GM18508 (cell line): ENCODE measurements around the gene ZNRF3.
"Not testable (repeated sequence)": the region's sequence is repeated elsewhere in the genome, so short reads cannot be mapped to it uniquely, and the experiment has no call there.

Source experiments
- ATAC-seq: cut with Tn5 transposase; IDR thresholded peaks from one replicate; pipeline ENCODE4 v1.9.1; 2021; ENCODE audit warnings: moderate number of reproducible peaks; ENCODE audit not compliant: insufficient read depth, unreplicated experiment

The ZNRF3 gene

GRCh38 chr22:28883917-28884746 lies 760 bp downstream of the ZNRF3 start:
- ATAC-seq = no peak

- no peak for ATAC-seq
Measured at GRCh38 chr22:28884747-28885350, 1.5 kb downstream of the ZNRF3 start.

DNA sequence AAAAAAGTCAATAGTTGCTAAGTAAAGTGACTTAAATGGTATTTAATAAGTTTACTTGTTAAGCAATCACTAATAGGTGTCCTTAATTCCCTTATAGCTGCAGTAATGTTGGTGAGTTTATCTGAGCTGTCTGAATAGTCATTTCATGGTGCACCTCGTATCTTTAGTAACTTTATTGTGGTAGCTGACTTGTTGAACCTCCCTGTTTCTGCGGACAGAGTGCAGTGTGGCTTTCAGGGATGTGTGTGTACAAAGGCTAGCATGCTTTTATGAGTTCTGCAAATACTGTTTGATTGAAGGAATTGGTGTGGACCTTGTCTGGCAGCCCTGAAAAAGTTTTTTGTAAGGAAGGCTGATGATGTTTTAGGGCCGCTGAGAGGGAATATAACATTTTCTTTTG lies 2.6 kb downstream of the ZNRF3 start:
- ATAC-seq = no peak

DNA sequence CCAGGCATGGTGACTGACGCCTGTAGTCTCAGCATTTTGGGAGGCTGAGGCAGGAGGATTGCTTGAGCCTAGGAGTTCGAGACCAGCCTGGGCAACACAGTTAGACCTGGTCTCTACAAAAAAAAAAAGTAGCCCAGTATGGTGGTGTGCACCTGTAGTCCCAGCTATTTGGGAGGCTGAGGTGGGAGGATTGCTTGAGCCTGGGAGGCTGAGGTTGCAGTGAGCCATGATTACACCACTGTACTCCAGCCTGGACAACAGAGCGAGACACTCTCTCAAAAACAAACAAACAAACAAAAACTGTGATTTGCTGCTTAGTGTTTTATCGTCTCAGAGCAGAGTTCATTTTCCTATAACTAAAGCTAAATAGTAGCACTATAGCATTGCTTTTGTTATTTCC lies 3.3 kb downstream of the ZNRF3 start:
- not testable (repeated sequence) for ATAC-seq

DNA sequence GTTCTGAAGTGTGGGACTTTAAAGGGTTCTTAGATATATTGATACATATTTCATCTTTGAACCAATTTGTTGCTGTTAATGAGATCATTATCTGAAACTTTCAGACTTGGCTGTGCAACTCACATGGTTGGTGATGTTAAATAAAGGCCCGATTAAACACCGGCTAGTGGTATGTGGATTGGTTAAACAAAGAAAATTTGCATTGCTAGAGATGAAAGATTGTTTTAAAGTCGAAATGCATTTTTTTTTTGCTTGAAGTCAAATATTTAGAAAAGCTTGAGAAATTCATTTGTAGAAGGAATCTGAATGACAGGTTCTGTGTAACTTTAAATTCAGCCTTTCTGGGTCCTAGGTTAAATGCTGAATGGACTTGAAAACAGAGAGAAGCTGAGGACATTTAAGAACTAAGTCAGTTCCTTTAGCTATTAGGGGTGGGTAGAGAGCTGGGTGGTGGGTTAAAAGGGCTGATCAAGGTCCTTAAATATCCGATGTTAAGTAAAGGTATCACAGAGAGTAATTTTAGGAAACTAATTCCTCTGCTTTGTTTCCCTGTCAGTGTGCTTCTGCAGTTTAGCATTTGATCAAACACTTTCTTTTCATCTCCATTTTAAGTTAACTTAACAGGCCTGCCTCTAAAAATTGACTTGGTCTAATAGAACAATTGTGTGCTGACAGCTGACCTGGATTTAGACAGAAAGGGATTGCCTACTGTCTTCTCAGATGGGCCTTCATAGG lies 4.5 kb downstream of the ZNRF3 start:
- no peak for ATAC-seq

DNA sequence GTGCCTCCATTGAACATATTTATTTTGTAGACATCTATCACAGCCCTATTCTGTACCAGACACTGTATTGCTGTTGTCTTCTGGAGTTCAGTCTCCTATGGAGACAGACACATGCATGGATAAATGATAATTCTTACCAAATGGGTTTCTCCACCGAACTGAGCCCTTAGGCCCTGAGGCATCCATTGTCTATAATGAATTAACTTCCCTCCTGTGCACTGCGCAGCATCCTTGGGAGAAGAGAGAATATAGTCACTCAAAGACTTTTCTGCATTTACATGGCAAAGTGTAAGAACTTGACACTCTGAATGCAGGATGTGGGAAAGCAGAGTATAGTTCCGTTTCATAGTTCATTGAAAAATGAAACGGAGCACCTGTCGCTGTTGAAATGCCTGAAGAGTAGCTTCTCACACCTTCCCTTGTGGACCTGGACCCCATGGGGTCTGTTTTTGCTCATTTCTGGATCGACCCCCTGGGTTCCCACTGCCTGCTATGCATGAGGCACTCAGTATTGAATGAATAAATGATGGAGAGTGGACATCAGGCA lies 6.2 kb downstream of the ZNRF3 start:
- ATAC-seq = no peak

DNA sequence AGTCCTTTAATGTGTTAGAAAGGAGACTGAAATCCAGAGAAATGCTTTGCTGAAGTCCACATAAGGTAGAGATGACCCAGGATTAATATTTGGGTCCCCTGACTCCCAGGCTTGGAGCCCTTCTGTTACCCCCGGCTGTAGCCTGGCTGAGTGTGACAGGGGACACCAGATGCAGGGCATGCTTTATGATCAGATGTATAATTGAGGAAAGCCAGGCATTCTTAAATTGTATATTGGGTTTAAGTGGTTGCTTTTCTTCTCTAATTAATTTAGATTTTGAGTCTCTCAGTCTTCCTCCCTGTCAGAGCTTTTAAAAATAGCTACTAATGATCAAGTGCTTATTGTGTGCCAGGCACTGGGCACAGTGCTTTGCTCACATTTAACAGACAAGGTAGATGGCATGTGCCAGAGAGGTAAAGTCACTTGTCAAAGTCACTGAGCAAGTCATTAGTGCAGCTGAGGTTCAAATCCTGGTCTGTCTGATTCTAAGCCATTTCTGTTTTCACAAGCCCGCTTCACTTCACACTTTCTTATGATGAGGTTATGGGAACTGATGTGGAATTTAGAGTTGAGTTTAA lies 7.9 kb downstream of the ZNRF3 start:
- no peak for ATAC-seq

- ATAC-seq = no peak
Measured at GRCh38 chr22:28892175-28892731, 8.9 kb downstream of the ZNRF3 start.

DNA sequence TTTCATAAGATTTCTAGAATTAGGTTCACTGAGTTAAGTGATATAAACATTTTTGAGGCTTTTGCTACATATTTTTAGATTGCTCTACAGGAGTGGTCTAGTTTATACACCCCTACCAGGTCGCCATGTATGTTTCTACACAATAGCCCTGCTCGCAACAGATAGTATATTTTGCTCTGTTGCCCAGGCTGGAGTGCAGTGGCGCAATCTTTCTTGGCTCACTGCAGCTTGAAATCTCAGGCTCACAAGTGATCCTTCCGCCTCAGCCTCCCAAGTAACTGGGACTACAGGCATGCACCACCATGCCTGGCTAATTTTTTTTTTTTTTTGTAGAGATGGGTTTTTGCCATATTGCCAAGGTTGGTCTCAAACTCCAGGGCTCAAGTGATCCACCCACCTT lies 10.4 kb downstream of the ZNRF3 start:
- ATAC-seq = no peak

- ATAC-seq = no peak
Measured at GRCh38 chr22:28894334-28894733, 11.0 kb downstream of the ZNRF3 start.

DNA sequence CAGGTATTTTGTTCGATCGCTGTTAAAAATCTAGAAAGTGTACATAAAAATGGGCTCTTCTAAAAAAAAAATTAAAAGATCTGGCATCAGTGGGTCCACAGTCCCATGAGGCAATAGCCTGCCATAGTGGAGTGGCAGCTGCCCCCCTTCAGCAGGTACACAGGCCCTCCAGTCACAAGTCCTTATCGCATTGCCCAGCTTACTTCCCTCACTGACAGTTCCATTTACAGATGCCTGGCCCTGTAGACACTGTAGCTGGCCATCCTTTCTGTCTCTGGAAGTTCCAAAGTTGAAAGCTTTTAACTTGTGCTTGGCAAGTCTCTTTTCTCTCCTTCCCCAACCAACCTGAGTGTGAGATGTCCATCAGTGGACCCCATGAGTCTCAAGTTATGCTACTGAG lies 11.4 kb downstream of the ZNRF3 start:
- no peak for ATAC-seq

DNA sequence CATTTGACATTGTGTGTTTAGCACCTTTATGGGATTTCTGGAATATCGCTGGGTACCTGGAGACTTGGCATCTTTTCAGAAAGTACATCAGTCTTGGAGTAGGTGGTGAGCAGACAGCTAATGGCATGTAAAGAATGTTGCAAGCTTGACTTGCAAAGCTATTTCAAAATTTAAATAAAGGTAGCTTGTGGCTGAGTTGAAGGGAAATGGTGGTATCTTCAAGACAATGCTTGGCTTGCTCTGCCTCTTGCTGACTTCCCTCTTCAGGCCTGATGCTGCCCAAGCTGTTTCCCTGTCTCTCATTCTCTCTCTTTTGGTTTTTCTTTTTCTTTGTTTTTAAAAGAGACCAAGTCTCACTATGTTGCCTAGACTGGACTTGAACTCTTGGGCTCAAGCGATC lies 13.2 kb downstream of the ZNRF3 start:
- no peak for ATAC-seq

DNA sequence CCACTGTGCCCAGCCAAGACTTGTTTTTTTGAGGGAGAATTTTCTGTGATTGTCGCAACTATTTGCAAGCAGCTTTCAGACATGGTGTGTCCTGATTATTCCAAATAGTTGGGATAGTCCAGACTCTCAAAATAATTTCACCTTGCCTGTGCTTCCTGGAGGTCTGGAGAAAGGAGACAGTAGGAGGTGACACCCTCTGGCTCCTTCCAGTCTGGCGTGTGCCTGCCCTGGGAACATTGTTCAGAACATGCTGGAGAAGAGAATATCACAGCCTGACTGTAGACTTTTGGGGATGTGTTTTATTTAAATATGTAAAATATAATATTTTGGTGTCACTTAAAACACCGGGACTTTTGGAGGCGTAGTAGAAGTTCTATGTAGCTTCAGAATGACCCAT lies 14.9 kb downstream of the ZNRF3 start:
- no peak for ATAC-seq

GRCh38 chr22:28899199-28899853 lies 16.0 kb downstream of the ZNRF3 start:
- ATAC-seq = no peak

DNA sequence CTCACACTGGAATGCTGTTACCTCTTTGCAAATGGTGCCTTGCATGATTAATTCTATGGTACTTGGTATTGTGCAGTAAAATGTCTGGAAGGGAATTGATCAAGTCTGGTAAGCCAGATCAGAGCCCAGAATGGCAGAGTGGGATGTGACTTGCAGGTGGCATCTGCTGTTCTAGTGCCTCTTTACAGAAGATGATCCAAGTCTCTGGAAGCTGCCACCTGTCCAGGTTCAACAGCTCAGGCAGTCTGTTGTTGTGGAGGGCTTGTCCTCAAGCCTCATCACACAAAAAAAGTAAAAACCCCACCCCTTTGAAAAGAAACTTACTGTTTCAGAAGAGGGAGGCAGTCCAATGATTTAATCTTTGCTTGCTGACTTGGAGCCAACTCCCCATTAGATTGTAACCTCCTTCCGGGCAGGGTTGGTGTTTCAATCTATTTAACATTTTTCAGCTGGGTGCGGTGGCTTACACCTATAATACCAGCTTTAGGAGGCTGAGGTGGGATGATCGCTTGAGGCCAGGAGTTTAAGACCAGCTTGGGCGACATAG lies 17.1 kb downstream of the ZNRF3 start:
- no peak for ATAC-seq

DNA sequence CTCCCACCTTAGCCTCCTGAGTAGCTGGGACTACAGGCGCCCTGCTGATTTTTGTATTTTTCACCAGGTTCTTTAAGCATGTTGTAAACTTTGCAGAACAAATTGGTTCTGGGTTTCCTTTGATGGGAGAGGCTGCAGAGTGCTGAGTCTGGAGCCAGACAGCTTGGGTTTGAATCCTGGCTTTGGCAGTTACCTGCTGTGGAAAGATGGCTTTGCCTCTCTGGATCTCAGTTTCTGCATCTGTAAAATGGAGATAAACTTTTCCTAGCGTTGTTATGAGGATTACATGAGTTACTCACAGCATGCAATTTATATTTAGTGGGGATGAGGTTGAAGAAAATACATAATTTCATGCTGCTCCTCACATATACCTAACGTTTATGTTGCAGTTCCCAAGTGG lies 19.1 kb downstream of the ZNRF3 start:
- ATAC-seq = no peak

DNA sequence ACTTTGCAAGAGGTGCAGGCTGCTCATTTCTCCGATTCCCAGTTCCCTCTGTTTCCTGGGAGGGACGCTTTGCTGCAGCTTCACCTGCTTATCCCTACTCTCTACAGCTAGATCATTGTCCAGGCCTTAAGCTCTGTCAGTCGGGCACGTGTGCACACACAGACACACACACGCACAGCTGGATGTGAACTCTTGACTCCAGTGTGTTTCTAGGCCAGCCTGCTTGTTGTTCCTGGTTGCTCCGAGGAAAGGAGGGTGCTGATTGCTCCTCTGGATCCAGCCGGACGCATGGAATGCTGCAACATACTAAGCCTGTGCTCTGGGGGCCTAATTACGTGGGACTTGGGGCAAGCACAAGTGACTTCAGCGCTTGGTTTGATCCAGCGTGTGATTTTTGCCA lies 19.7 kb downstream of the ZNRF3 start:
- no peak for ATAC-seq

DNA sequence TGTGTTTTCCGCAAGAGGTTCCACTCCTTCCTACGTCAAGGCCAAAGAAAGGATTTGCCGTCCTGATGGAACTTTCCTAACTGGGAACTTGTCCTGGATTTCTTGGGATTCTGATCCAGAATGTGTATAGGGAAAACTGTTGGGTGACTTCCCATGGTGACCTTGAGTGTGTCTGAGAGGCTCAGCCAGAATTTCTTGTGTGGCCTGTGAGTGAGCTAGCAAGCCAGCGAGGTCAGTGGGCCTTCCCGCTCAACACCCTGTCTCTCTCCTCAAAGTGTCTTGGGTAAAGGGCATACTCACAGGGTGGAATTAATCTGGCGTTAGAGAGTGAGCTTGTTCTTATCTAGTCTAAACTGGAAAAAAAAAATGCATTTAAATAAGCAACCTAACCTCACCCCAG lies 20.4 kb downstream of the ZNRF3 start:
- ATAC-seq = no peak

- no peak for ATAC-seq
Measured at GRCh38 chr22:28904211-28904896, 21.0 kb downstream of the ZNRF3 start.
